PC-3 (cell line): ENCODE data around the gene RPL36. TPM values are rescaled to one million over a fixed set of nuclear protein-coding genes. Genes with fewer than 3 reads are reported as not detected.
"Not testable (repeated sequence)": the region's sequence is repeated elsewhere in the genome, so short reads cannot be mapped to it uniquely, and the experiment has no call there.

Experiments
- ATAC-seq: fragments of 200-7000 bp; cut with Tn5 transposase; 2 replicates; pipeline ENCODE4 v1.9.1; 2020; ENCODE audit warnings: mild to moderate bottlenecking, moderate library complexity
- BruUV-seq: library from RNA; stranded (reverse); fragments of 400-500 nt; replicated peaks from 2 replicates; lab custom pipeline; 2021; lab: Mats Ljungman, UMichigan
- CTCF ChIA-PET: fragments of 300-600 bp; sonication (Branson Sonifier 250); formaldehyde crosslinking; loops from one replicate; lab custom pipeline; 2022; ENCODE audit warnings: antibody characterized with exemption; lab: Charles Lee
- POLR2A ChIA-PET: fragments of 300-600 bp; sonication (Branson Sonifier 250); formaldehyde crosslinking; loops from one replicate; lab custom pipeline; 2022; ENCODE audit warnings: antibody characterized with exemption; ENCODE audit not compliant: unreplicated experiment; lab: Charles Lee
- DNase-seq: peaks from one replicate; pipeline ENCODE4 v3.0.0-alpha.2; 2015
- H2AFZ ChIP-seq: fragments of 300-600 bp; sonication (generic); 2 replicates; pipeline ENCODE4 v1.6.0; 2016; ENCODE audit warnings: antibody characterized with exemption, low read length
- H3F3A ChIP-seq: fragments of 300-600 bp; sonication (generic); one replicate; pipeline ENCODE4 v1.6.0; 2017; ENCODE audit warnings: antibody characterized with exemption, low read length, control low read depth, mild to moderate bottlenecking; ENCODE audit not compliant: unreplicated experiment
- H3K27ac ChIP-seq: fragments of 300-600 bp; sonication (generic); 2 replicates; pipeline ENCODE4 v1.5.1; 2016; ENCODE audit warnings: mild to moderate bottlenecking, low read length
- H3K27me3 ChIP-seq: fragments of 300-600 bp; sonication (generic); 2 replicates; pipeline ENCODE4 v1.6.1; 2016; ENCODE audit warnings: low read length, mixed read lengths
- H3K36me3 ChIP-seq: fragments of 300-600 bp; sonication (generic); 2 replicates; pipeline ENCODE4 v1.6.1; 2016; ENCODE audit warnings: low read depth, mixed run types, low read length, mixed read lengths
- H3K4me1 ChIP-seq: fragments of 300-600 bp; sonication (generic); 2 replicates; pipeline ENCODE4 v1.5.1; 2016; ENCODE audit warnings: low read length; ENCODE audit not compliant: insufficient read depth
- H3K4me2 ChIP-seq: fragments of 300-600 bp; sonication (generic); 2 replicates; pipeline ENCODE4 v1.6.0; 2016; ENCODE audit warnings: low read length
- H3K4me3 ChIP-seq: fragments of 300-600 bp; sonication (generic); 2 replicates; pipeline ENCODE4 v1.5.1; 2016; ENCODE audit warnings: mild to moderate bottlenecking, low read length, mixed read lengths
- H3K79me2 ChIP-seq: fragments of 300-600 bp; sonication (generic); 2 replicates; pipeline ENCODE4 v1.6.1; 2017; ENCODE audit warnings: low read length, mixed read lengths
- H3K9ac ChIP-seq: fragments of 300-600 bp; sonication (generic); 2 replicates; pipeline ENCODE4 v1.6.0; 2016; ENCODE audit warnings: mild to moderate bottlenecking, low read length
- H3K9me2 ChIP-seq: fragments of 300-600 bp; sonication (generic); replicated peaks from 2 replicates; pipeline ENCODE4 v1.6.1; 2016; ENCODE audit warnings: mixed run types, low read length, mixed read lengths
- H3K9me3 ChIP-seq: fragments of 300-600 bp; sonication (generic); 2 replicates; pipeline ENCODE4 v1.6.1; 2016; ENCODE audit warnings: low read length, mixed read lengths
- H4K20me1 ChIP-seq: fragments of 300-600 bp; sonication (generic); 2 replicates; pipeline ENCODE4 v1.6.1; 2016; ENCODE audit warnings: low read length, mixed read lengths
- CTCF ChIP-seq: fragments of 300-600 bp; sonication (generic); conservative IDR thresholded peaks from 2 replicates; pipeline ENCODE4 v1.5.1; 2017; ENCODE audit warnings: antibody characterized with exemption, low read depth, mild to moderate bottlenecking, low read length
- EZH2 ChIP-seq: fragments of 300-600 bp; sonication (generic); IDR thresholded peaks from one replicate; pipeline ENCODE4 v1.6.1; 2017; ENCODE audit warnings: antibody characterized with exemption, mild to moderate bottlenecking, low read length; ENCODE audit not compliant: unreplicated experiment
- EZH2phosphoT487 ChIP-seq: fragments of 300-600 bp; sonication (generic); IDR thresholded peaks from 2 replicates; pipeline ENCODE4 v1.6.1; 2018; ENCODE audit warnings: mild to moderate bottlenecking, antibody characterized with exemption, low read length, borderline replicate concordance
- intact Hi-C: fragments of 100-400 bp; cut with micrococcal nuclease; formaldehyde crosslinking; loops from 2 replicates; pipeline ENCODE4 v1.9.0; 2023
- total RNA-seq: library from RNA; depleted of rRNA; stranded (reverse); fragments of >200 nt; gene quantifications from 2 replicates; pipeline ENCODE4 v1.2.3, GENCODE V29; 2014; rRNA removed

The RPL36 gene
- total RNA-seq, 1 experiment from 2014 or later: 2,470 TPM

- no peaks in the 10 kb centered on the region for H3K4me1 ChIP-seq
- peaks cover 7% of the 10 kb centered on the region for H3K9me3 ChIP-seq
- H3K27ac ChIP-seq: no peak overlapping the region
- no peaks in the 10 kb centered on the region for H4K20me1 ChIP-seq
- CTCF ChIA-PET: no interaction called here
- no peaks in the 10 kb centered on the region for H3F3A ChIP-seq
- H3K27me3 ChIP-seq: no peaks in the 10 kb centered on the region
- POLR2A ChIA-PET: no interaction called here
- H3K79me2 ChIP-seq: no peaks in the 10 kb centered on the region
- no peak overlapping the region for H2AFZ ChIP-seq
- no peaks in the 10 kb centered on the region for H3K9me2 ChIP-seq
- intact Hi-C loops: no loop called here
- H3K4me3 ChIP-seq: no peak overlapping the region
- H3K4me2 ChIP-seq: no peak overlapping the region
- ATAC-seq (no peak), DNase-seq (no peak)
- TF ChIP-seq EZH2phosphoT487: no peak
- no peak for TF ChIP-seq CTCF
- no peak for TF ChIP-seq EZH2
- H3K36me3 ChIP-seq: 0 out of 2 replicates have a peak, but pooled peaks cover 4% of the 10 kb centered on the region
- no peak overlapping the region for H3K9ac ChIP-seq
- no TSS peak for BruUV-seq
These were observed 37.5 kb downstream of the RPL36 start for GRCh38 chr19:5727453-5728050.

GRCh38 chr19:5733172-5733571 is 43.1 kb downstream of the RPL36 start:
- intact Hi-C loops, POLR2A ChIA-PET, CTCF ChIA-PET: not testable (repeated sequence)

GRCh38 chr19:5738423-5738822 is 48.3 kb downstream of the RPL36 start:
- Histone ChIP-seq H3F3A (no peaks in the 10 kb centered on the region), H3K4me2 (no peak overlapping the region), H3K79me2 (no peaks in the 10 kb centered on the region), H3K9me3 (no peaks in the 10 kb centered on the region), H3K27me3 (no peaks in the 10 kb centered on the region), H2AFZ (no peak overlapping the region), H3K4me1 (no peaks in the 10 kb centered on the region), H3K27ac (no peak overlapping the region), H3K36me3 (no peaks in the 10 kb centered on the region), H3K9ac (no peak overlapping the region), H3K9me2 (no peaks in the 10 kb centered on the region), H3K4me3 (no peak overlapping the region), H4K20me1 (no peaks in the 10 kb centered on the region)
- POLR2A ChIA-PET: no interaction called here
- intact Hi-C loops: no loop called here
- BruUV-seq: no TSS peak
- DNase-seq (peak; percentile 21), ATAC-seq (no peak)
- no peak for TF ChIP-seq CTCF
- no peak for TF ChIP-seq EZH2
- TF ChIP-seq EZH2phosphoT487: no peak
- CTCF ChIA-PET: no interaction called here

More at GRCh38 chr19:5733172-5733571, 43.1 kb downstream of the RPL36 start:
- H3K9me2 ChIP-seq, H2AFZ ChIP-seq, H3K4me1 ChIP-seq, ATAC-seq, H3K4me3 ChIP-seq, DNase-seq, H3K9ac ChIP-seq, H3K36me3 ChIP-seq, H3K79me2 ChIP-seq, H3K4me2 ChIP-seq, H3K27me3 ChIP-seq, H3K27ac ChIP-seq, H3K9me3 ChIP-seq, BruUV-seq, H3F3A ChIP-seq, H4K20me1 ChIP-seq: not testable (repeated sequence)

Other genes with a start within 250 kb of the RPL36 start
- not detected in 2 replicates for gene ZNRF4, start 234.9 kb upstream of the RPL36 start, total RNA-seq
- 0.58 and 0.69 TPM in 2 replicates for gene TINCR, start 122.3 kb upstream of the RPL36 start, total RNA-seq
- 77.5 and 101 TPM in 2 replicates for gene SAFB2, start 67.5 kb upstream of the RPL36 start, total RNA-seq
- 94.9 and 164 TPM in 2 replicates for gene SAFB, start 67.2 kb upstream of the RPL36 start, total RNA-seq
- 331 and 456 TPM in 2 replicates for gene MICOS13, start 9.8 kb upstream of the RPL36 start, total RNA-seq
- gene HSD11B1L, start 9.3 kb upstream of the RPL36 start, total RNA-seq: 8.6 and 10.9 TPM in 2 replicates
- 217 and 306 TPM in 2 replicates for gene LONP1, start 29.9 kb downstream of the RPL36 start, total RNA-seq
- not detected in 2 replicates for gene CATSPERD, start 30.3 kb downstream of the RPL36 start, total RNA-seq
- gene PRR22, start 94.5 kb downstream of the RPL36 start, total RNA-seq: 3.5 and 5.6 TPM in 2 replicates
- gene DUS3L, start 100.9 kb downstream of the RPL36 start, total RNA-seq: 118 and 148 TPM in 2 replicates
- 3.9 and 8.8 TPM in 2 replicates for gene NRTN, start 114.8 kb downstream of the RPL36 start, total RNA-seq
- 0.69 TPM in 1 of 2 replicates, not detected in the other for gene FUT6, start 149.4 kb downstream of the RPL36 start, total RNA-seq
- 7.7 and 7.8 TPM in 2 replicates for gene FUT3, start 161.2 kb downstream of the RPL36 start, total RNA-seq
- gene FUT5, start 180.2 kb downstream of the RPL36 start, total RNA-seq: 0.35 TPM in 1 of 2 replicates, not detected in the other
- gene NDUFA11, start 213.5 kb downstream of the RPL36 start, total RNA-seq: 556 and 669 TPM in 2 replicates
- gene VMAC, start 214.6 kb downstream of the RPL36 start, total RNA-seq: 7.8 and 8.3 TPM in 2 replicates
- gene CAPS, start 224.0 kb downstream of the RPL36 start, total RNA-seq: 255 and 280 TPM in 2 replicates